Epithelial cell of esophagus (primary cell): ENCODE measurements around the gene POU6F2.
A peak's percentile ranks its signal among the peaks of the same experiment; 100 is the strongest.

Source experiments
- DNase-seq: peaks from one replicate; pipeline ENCODE4 v3.0.0; 2010; ENCODE audit warnings: low read depth
- H3K4me3 ChIP-seq: 2 replicates; pipeline ENCODE4 v1.5.1; 2011; ENCODE audit warnings: mild to moderate bottlenecking, low read length, control low read depth
- CTCF ChIP-seq: IDR thresholded peaks from 2 replicates; pipeline ENCODE4 v1.5.1; 2011; ENCODE audit warnings: low read depth, mild to moderate bottlenecking, low read length, control low read depth, inconsistent platforms; ENCODE audit not compliant: insufficient read depth; ENCODE audit errors: missing control alignments

The POU6F2 gene

GRCh38 chr7:39480901-39481300 lies 503.2 kb downstream of the POU6F2 start:
- DNase-seq: no peak
- H3K4me3 ChIP-seq: no peak overlapping the region
- no peak for TF ChIP-seq CTCF

- TF ChIP-seq CTCF: no peak
- DNase-seq: no peak
- no peak overlapping the region for H3K4me3 ChIP-seq
These were observed 511.0 kb downstream of the POU6F2 start for GRCh38 chr7:39488467-39489393.

GRCh38 chr7:39490296-39490695 lies 512.6 kb downstream of the POU6F2 start:
- no peak for DNase-seq
- no peak overlapping the region for H3K4me3 ChIP-seq
- TF ChIP-seq CTCF: no peak

- DNase-seq: no peak
- TF ChIP-seq CTCF: no peak
- no peak overlapping the region for H3K4me3 ChIP-seq
These were observed 516.2 kb downstream of the POU6F2 start for GRCh38 chr7:39493934-39494333.

GRCh38 chr7:39501358-39501757 lies 523.6 kb downstream of the POU6F2 start:
- H3K4me3 ChIP-seq: no peak overlapping the region
- TF ChIP-seq CTCF: no peak
- DNase-seq: no peak

- no peak overlapping the region for H3K4me3 ChIP-seq
- no peak for TF ChIP-seq CTCF
- DNase-seq: peak; percentile 56
These were observed 527.3 kb downstream of the POU6F2 start for GRCh38 chr7:39504963-39505362.
